Fibroblast of peridontal ligament (primary cell): ENCODE data around the gene EVL.
A peak's percentile ranks its signal among the peaks of the same experiment; 100 is the strongest.
"Not testable (repeated sequence)": the region's sequence is repeated elsewhere in the genome, so short reads cannot be mapped to it uniquely, and the experiment has no call there.

ENCODE experiments used
- DNase-seq: peaks from one replicate; pipeline ENCODE4 v3.0.0-alpha.2; 2010; ENCODE audit errors: extremely low read depth

Gene EVL, protein sequence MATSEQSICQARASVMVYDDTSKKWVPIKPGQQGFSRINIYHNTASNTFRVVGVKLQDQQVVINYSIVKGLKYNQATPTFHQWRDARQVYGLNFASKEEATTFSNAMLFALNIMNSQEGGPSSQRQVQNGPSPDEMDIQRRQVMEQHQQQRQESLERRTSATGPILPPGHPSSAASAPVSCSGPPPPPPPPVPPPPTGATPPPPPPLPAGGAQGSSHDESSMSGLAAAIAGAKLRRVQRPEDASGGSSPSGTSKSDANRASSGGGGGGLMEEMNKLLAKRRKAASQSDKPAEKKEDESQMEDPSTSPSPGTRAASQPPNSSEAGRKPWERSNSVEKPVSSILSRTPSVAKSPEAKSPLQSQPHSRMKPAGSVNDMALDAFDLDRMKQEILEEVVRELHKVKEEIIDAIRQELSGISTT

DNA sequence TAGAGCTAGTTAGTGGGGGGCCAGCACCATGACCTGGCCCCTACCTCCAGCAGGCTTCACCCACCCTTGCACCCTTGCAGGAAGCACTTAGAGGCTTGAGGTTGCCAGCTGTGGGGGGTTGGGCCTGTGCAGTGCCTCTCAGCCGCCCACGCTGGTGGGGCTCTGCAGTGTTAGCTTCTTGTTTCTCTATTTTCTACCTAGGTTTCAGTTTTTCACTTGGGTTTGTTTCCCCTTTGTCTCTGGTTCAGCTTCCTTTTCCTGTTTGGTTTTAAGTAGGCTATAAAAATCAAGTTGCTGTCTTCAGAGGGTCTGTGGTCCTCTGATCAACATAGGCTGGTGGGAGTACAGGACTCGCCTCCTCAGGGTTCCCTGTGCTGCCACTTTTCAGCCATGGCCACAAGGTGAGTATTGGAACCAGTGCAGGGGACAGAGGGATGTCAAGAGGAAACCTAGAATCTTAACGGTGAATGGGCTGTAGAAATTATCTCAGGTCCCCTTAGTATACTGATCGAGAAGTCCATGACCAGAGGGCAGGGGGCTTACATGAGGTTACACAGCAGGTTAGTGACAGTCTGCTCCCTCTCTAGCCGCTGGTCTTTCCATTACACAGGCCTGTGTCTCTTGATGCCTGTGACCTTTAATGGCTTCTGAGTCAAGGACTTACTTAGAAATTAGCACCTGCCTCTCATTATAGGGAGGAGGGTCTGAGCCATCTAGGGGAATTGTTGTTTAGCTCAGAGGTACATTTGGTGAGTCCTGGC is at the start of gene EVL:
TSS of gene EVL (plus strand) at position 312 of the 761 bp plus-strand sequence. CDS start at position 391, 79 bp downstream.
- DNase-seq: no peak

DNA sequence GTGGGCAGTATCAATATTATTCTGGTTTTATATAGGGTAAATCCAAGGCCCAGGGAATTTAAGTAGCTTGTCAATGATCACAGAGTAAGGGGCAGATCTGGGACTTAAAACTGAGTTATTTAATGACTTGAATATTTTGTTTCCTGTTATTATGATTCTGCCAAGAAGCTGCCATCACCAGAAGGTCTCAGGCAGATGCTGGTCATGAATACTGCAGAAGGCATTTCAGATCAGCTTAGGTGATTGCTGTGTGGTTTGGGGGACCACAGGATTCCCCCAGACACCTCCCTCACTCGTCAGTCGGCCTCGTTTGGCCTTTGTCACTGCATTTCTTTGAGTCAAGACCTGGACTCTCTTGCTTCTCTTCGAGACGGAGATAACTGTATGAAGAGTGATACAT is 47.7 kb upstream of the EVL start:
- DNase-seq: no peak

GRCh38 chr14:100018054-100018453 is 47.2 kb upstream of the EVL start:
- no peak for DNase-seq

DNA sequence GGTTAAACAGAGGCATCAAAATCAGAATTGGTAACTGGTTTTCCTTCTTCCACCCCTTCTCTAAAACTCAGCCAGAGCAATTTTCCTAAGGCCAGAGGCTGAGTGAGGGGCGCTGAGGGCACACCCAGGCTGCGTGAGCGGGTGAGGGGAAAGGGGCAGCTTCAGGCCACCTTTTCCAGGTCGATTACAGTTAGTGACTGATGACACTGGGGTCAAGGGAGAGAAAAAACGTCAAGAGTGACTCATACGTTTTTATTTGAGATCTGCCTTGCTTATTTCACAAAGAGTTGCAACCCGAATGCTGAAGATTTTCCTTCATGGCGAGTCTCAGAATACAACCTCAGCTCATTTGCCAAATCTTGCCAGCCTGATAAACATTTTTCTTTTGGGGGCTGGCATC is 46.7 kb upstream of the EVL start:
- peak; percentile 54 for DNase-seq

DNA sequence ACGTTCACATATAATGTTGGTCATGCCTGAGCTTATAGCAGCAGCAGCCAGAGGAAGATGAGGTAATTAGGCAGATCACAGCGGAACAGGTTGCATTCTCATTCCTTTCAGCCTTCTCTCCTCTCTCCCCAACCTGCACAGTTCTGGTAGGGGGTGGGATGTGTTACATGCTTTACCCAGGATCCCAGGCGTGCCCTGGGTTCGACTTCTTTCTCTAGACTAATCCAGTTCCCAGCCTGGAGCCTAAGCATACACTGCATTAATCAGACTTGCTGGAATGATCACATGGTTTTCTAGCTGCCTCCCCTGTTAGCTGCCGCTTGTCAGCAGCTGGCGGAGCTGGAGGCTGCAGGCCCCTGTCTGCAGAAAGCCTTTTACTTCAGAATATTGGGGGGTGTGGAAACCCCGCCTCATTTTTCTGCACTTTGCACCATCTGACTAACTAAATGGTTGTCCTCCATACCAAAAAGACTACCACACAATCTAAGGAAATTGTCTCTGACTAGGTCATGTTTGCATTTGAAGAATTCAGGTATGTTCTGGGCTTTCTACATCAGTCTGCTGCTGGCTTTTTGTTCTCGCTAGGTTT is 46.0 kb upstream of the EVL start:
- peak; percentile 37 for DNase-seq

- DNase-seq: no peak
Observed at GRCh38 chr14:100020629-100021028, 44.6 kb upstream of the EVL start.

GRCh38 chr14:100022772-100023451 is 42.3 kb upstream of the EVL start:
- peak; percentile 38 for DNase-seq

GRCh38 chr14:100025111-100025510 is 40.1 kb upstream of the EVL start:
- DNase-seq: no peak

DNA sequence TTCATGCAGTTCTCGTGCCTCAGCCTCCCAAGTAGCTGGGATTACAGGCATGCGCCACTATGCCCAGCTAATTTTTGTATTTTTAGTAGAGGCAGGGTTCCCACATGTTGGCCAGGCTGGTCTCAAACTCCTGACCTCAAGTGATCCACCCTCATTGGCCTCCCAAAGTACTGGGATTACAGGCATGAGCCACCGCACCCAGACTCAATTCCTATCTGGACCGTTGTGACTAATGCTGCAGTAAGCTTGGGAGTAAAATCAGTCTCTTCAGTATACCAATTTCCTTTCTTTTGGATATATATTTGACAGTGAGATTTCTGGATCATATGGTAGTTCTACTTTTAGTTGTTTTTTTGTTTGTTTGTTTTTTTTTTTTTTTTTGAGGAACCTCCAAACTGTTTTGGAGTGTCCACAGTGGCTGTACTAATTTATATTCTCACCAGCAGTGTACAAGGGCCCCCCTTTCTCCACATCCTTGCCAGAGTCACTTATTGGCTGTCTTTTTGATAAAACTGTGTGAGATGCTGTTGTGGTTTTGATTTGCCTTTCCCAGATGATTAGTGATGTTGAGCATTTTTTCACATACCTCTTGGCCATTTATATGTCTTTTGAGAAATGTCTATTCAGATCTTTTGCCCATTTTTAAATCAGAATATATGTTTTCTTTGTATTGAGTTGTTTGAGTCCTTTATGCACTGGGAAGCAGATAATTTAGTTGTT is 37.3 kb upstream of the EVL start:
- DNase-seq: no peak

DNA sequence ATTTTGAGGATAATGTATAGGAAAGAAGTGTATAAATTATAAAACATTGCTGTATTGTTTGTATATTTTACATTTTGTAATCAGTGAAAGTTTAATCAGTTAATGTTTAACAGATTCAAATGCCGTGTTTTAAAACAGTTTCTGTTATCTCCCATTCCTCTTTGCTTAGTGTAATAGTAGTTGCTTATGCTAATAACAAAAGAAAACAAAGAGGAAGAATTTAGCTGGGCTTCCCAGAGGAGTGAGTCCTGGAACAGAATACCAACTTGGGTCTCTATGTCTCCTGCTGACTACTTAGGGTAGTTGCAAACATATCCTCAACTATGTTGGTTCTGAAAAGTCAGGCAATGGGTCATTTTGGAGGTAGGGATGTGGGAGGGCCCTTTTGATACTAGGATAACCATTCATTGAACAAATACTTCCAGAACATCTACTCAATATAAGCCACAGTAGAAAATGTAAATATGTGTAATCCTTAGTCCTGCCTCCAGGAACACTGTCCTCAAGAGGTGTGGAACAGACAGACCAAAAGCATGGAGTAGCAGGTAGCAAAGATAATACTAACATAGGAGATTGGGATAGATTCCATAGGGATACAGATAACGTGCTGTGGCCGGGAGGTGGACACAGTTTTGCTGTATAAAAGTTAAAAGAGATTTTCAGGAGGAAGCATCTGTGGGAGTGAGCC is 36.1 kb upstream of the EVL start:
- DNase-seq: peak; percentile 52

- DNase-seq: not testable (repeated sequence)
Observed at GRCh38 chr14:100030006-100030405, 35.2 kb upstream of the EVL start.

- DNase-seq: peak; percentile 93
Observed at GRCh38 chr14:100030452-100031153, 34.6 kb upstream of the EVL start.

GRCh38 chr14:100031506-100032281 is 33.5 kb upstream of the EVL start:
- DNase-seq: peak; percentile 99

DNA sequence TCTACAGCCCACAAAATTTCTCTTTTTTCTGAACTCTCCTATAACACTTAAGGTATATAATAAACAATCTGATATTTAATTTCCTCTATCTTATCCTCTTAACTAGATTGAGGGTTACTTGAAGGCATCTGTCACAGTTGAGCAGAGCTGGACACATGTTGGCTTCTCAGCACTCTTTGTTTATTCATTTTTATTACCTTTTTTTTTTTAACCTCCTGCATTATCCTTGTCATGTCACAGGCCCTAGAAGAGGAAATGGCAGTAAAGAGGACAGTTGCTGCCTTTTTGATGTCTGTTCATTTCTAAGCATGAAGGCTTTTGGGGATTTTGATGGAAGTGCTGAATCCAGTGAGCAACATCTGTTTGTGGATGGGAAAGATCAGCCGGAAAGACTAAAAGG is 32.5 kb upstream of the EVL start:
- DNase-seq: no peak

GRCh38 chr14:100033347-100034075 is 31.7 kb upstream of the EVL start:
- DNase-seq: no peak

DNA sequence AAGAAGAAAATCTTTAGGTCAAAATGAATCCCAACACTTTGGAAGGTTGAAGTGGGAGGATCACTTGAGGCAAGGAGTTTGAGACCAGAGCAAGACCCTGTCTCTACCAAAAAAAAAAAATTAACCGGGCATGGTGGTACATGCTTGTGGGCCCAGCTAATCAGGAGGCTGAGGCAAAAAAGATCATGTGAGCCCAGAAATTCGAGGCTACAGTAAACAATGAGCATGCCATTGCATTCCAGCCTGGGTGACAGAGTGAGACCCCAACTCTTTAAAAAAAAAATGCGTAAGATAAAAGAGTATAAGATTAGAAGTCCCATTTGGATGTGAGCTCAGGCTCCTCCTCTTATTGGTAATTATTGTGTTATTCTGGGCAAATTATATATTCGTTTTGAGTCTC is 30.8 kb upstream of the EVL start:
- DNase-seq: no peak

DNA sequence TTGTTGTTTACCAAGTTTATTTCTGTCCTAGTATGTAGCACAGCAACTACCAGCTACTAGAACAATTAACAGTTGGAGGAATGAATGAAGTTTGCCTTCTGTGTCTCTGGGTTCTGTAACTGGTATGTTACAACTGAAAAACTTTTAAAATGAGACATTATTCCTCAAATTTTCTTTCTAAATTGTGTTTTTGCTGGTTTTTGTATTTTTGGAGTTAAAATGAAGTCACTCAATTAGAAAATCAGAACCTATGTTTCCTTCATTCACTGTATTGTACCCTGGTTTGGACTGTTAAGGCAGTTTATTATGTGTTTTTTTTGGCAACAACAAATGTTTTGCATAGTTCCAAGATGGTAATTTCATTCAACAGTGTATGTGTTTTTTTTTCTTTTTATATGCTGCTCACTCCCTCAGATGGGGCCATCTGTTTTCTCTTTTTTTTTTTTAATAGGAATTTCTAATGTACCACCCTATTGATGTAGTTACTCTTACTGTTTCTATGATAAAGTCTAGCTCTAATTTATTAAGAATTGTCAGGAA is 30.2 kb upstream of the EVL start:
- no peak for DNase-seq

GRCh38 chr14:100035700-100036099 is 29.5 kb upstream of the EVL start:
- DNase-seq: no peak
